OCI-LY3 (cell line): ENCODE results near the gene SMG5.

Experiments
- EZH2phosphoT487 ChIP-seq: fragments of 200-600 bp; shearing (Covaris generic); IDR thresholded peaks from 2 replicates; pipeline ENCODE4 v1.6.1; 2018; ENCODE audit warnings: antibody characterized with exemption, mixed run types, low read depth
- TF ChIP-seq, protein P1 (sequence below): fragments of 200-600, 300-600 bp; sonication (generic); IDR thresholded peaks from 2 replicates; pipeline ENCODE4 v1.5.1; 2014; ENCODE audit warnings: antibody characterized with exemption, low read length, low read depth

DNA sequence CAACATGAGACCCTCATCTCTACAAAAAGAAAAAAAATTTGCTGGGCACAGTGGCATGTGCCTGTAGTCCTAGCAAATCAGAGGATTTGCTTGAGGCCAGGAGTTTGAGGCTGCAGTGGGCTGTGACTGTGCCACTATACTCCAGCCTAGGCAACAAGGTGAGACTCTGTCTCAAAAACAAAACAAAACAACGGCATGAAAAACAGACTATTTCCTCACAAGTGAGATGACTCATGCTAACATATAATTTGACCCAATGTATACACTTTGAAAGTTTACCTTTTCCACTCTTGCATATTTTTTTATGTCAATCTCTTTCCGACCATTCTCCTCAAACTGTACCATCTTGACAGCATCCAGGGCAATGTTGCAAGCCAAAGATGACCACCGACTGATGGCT is 37.9 kb upstream of the SMG5 start:
- TF ChIP-seq, protein P1, sequence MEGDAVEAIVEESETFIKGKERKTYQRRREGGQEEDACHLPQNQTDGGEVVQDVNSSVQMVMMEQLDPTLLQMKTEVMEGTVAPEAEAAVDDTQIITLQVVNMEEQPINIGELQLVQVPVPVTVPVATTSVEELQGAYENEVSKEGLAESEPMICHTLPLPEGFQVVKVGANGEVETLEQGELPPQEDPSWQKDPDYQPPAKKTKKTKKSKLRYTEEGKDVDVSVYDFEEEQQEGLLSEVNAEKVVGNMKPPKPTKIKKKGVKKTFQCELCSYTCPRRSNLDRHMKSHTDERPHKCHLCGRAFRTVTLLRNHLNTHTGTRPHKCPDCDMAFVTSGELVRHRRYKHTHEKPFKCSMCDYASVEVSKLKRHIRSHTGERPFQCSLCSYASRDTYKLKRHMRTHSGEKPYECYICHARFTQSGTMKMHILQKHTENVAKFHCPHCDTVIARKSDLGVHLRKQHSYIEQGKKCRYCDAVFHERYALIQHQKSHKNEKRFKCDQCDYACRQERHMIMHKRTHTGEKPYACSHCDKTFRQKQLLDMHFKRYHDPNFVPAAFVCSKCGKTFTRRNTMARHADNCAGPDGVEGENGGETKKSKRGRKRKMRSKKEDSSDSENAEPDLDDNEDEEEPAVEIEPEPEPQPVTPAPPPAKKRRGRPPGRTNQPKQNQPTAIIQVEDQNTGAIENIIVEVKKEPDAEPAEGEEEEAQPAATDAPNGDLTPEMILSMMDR, result no peak
- TF ChIP-seq EZH2phosphoT487, result no peak
